Caco-2 (cell line): Measurements from ENCODE around the gene SLC25A29. TPM values are rescaled to one million over a fixed set of nuclear protein-coding genes. Genes with fewer than 3 reads are reported as not detected.

Source experiments
- BruUV-seq: library from RNA; stranded (reverse); fragments of 400-500 nt; replicated peaks from 2 replicates; lab custom pipeline; 2021; lab: Mats Ljungman, UMichigan
- CTCF ChIA-PET: fragments of 300-600 bp; sonication (Branson Sonifier 250); formaldehyde crosslinking; loops from one replicate; lab custom pipeline; 2022; ENCODE audit warnings: antibody characterized with exemption; lab: Charles Lee
- POLR2A ChIA-PET: fragments of 300-600 bp; sonication (Branson Sonifier 250); formaldehyde crosslinking; loops from one replicate; lab custom pipeline; 2022; ENCODE audit warnings: antibody characterized with exemption; lab: Charles Lee
- DNase-seq, 2 experiments: peaks; one replicate each; pipeline versions ENCODE4 v3.0.0 to v3.0.0-alpha.2; 2020 to 2022
- H3K27me3 ChIP-seq: replicated peaks from 2 replicates; pipeline ENCODE4 v1.6.0; 2011; ENCODE audit warnings: low read length; ENCODE audit not compliant: control insufficient read depth, insufficient read depth
- H3K36me3 ChIP-seq: 2 replicates; pipeline ENCODE4 v1.5.1; 2011; ENCODE audit warnings: low read length; ENCODE audit not compliant: control insufficient read depth, insufficient read depth
- H3K4me1 ChIP-seq: fragments of 250-450 bp; sonication (Bioruptor Pico); 2 replicates; pipeline ENCODE4 v1.5.1; 2020; ENCODE audit warnings: mild to moderate bottlenecking
- H3K4me3 ChIP-seq: 2 replicates; pipeline ENCODE4 v1.5.1; 2011; ENCODE audit warnings: low read depth, mild to moderate bottlenecking, control low read depth, low read length
- H3K9me3 ChIP-seq: fragments of 250-450 bp; sonication (Bioruptor Pico); 2 replicates; pipeline ENCODE4 v1.5.1; 2020; ENCODE audit warnings: mild to moderate bottlenecking, moderate library complexity
- H3K27ac Mint-ChIP-seq: one replicate; pipeline ENCODE4 v1.8.0; 2022; ENCODE audit warnings: mixed read lengths; ENCODE audit not compliant: unreplicated experiment
- H3K27me3 Mint-ChIP-seq: one replicate; pipeline ENCODE4 v1.8.0; 2022; ENCODE audit warnings: mixed read lengths; ENCODE audit not compliant: insufficient read depth, unreplicated experiment
- H3K36me3 Mint-ChIP-seq: one replicate; pipeline ENCODE4 v1.8.0; 2022; ENCODE audit warnings: mild to moderate bottlenecking, mixed read lengths; ENCODE audit not compliant: insufficient read depth, unreplicated experiment
- H3K4me1 Mint-ChIP-seq: one replicate; pipeline ENCODE4 v1.8.0; 2022; ENCODE audit warnings: low read depth, mixed read lengths; ENCODE audit not compliant: unreplicated experiment
- H3K4me3 Mint-ChIP-seq: one replicate; pipeline ENCODE4 v1.8.0; 2022; ENCODE audit warnings: mild to moderate bottlenecking, moderate library complexity, mixed read lengths; ENCODE audit not compliant: unreplicated experiment
- H3K9me3 Mint-ChIP-seq: one replicate; pipeline ENCODE4 v1.8.0; 2022; ENCODE audit warnings: mixed read lengths; ENCODE audit not compliant: unreplicated experiment
- CTCF ChIP-seq, 2 experiments: fragments of 200-600 bp in 1 of 2; IDR thresholded peaks; 1 replicate in 1 of 2; 2 replicates in 1 of 2; pipeline versions ENCODE4 v1.5.1 to v1.8.0; 2011 to 2022; ENCODE audit warnings: antibody characterized with exemption in 1 of 2, control low read depth in 1 of 2, inconsistent platforms in 1 of 2, low read depth in 1 of 2, low read length in 1 of 2, mild to moderate bottlenecking in 1 of 2, moderate library complexity in 1 of 2; ENCODE audit not compliant: insufficient read depth in 1 of 2, severe bottlenecking in 1 of 2, unreplicated experiment in 1 of 2
- intact Hi-C: fragments of 100-400 bp; cut with micrococcal nuclease; formaldehyde crosslinking; loops from one replicate; pipeline ENCODE4 v1.10.0; 2022; ENCODE audit not compliant: unreplicated experiment
- total RNA-seq: library from RNA; stranded (reverse); gene quantifications from 2 replicates; pipeline ENCODE4 v1.2.3, GENCODE V29; 2022

Gene SLC25A29
- total RNA-seq, 1 experiment from 2014 or later: 28.5 TPM

- Mint-ChIP-seq H3K4me1 (peaks cover under 1% of the 10 kb centered on the region), H3K27me3 (no peaks in the 10 kb centered on the region), H3K36me3 (peaks cover 30% of the 10 kb centered on the region), H3K4me3 (no peak overlapping the region), H3K27ac (no peak overlapping the region), H3K9me3 (no peaks in the 10 kb centered on the region)
- TF ChIP-seq CTCF (IDR thresholded peaks at IDR 0.05; ENCODE audit: insufficient read depth in 1 of 2, low read depth in 1 of 2, low read length in 1 of 2, severe bottlenecking in 1 of 2, unreplicated experiment in 1 of 2): no peak
- intact Hi-C loops: no loop called here
- DNase-seq: no peak
- Histone ChIP-seq H3K4me3 (no peak overlapping the region), H3K4me1 (no peaks in the 10 kb centered on the region), H3K27me3 (no peaks in the 10 kb centered on the region), H3K9me3 (no peaks in the 10 kb centered on the region), H3K36me3 (no peaks in the 10 kb centered on the region; the same call in 1 of the 2 replicates)
- ChIA-PET CTCF (interaction anchor here (1.1 kb wide), 1 partner anchor 351 kb away, joined by 3 read pairs; no protein-coding TSS in a partner anchor), POLR2A (no interaction called here)
- BruUV-seq: no TSS peak
Measured at GRCh38 chr14:100294213-100294962, 11.9 kb downstream of the SLC25A29 start.

- TF ChIP-seq CTCF (IDR thresholded peaks at IDR 0.05; ENCODE audit: insufficient read depth in 1 of 2, low read depth in 1 of 2, low read length in 1 of 2, severe bottlenecking in 1 of 2, unreplicated experiment in 1 of 2): no peak
- Mint-ChIP-seq H3K9me3 (no peaks in the 10 kb centered on the region), H3K4me1 (no peaks in the 10 kb centered on the region), H3K27ac (no peak overlapping the region), H3K36me3 (peaks cover 30% of the 10 kb centered on the region), H3K4me3 (no peak overlapping the region), H3K27me3 (no peaks in the 10 kb centered on the region)
- Histone ChIP-seq H3K27me3 (no peaks in the 10 kb centered on the region), H3K9me3 (no peaks in the 10 kb centered on the region), H3K4me1 (no peaks in the 10 kb centered on the region), H3K36me3 (no peaks in the 10 kb centered on the region; the same call in 1 of the 2 replicates), H3K4me3 (no peak overlapping the region)
- no TSS peak for BruUV-seq
- CTCF ChIA-PET: no interaction called here
- POLR2A ChIA-PET: no interaction called here
- DNase-seq: no peak
- intact Hi-C loops: no loop called here
Measured at GRCh38 chr14:100293497-100294212, 12.6 kb downstream of the SLC25A29 start.

GRCh38 chr14:100292776-100293461, 13.3 kb downstream of the SLC25A29 start:
- Histone ChIP-seq H3K4me3 (no peak overlapping the region), H3K36me3 (no peaks in the 10 kb centered on the region; the same call in 1 of the 2 replicates), H3K9me3 (no peaks in the 10 kb centered on the region), H3K4me1 (no peaks in the 10 kb centered on the region), H3K27me3 (no peaks in the 10 kb centered on the region)
- H3K27ac Mint-ChIP-seq: no peak overlapping the region
- CTCF ChIA-PET: no interaction called here
- intact Hi-C loops: no loop called here
- BruUV-seq: no TSS peak
- TF ChIP-seq CTCF (IDR thresholded peaks at IDR 0.05; ENCODE audit: insufficient read depth in 1 of 2, low read depth in 1 of 2, low read length in 1 of 2, severe bottlenecking in 1 of 2, unreplicated experiment in 1 of 2): no peak
- H3K27me3 Mint-ChIP-seq: no peaks in the 10 kb centered on the region
- POLR2A ChIA-PET: no interaction called here
- H3K36me3 Mint-ChIP-seq: peaks cover 27% of the 10 kb centered on the region
- H3K9me3 Mint-ChIP-seq: no peaks in the 10 kb centered on the region
- DNase-seq: no peak
- H3K4me1 Mint-ChIP-seq: no peaks in the 10 kb centered on the region
- H3K4me3 Mint-ChIP-seq: no peak overlapping the region
